Endothelial cell of umbilical vein (primary cell): Measurements from ENCODE around the gene PLBD2. TPM values are rescaled to one million over a fixed set of nuclear protein-coding genes. Genes with fewer than 3 reads are reported as not detected.

Experiments
- BruUV-seq: library from RNA; stranded (reverse); fragments of 400-500 nt; replicated peaks from 2 replicates; lab custom pipeline; 2021; lab: Mats Ljungman, UMichigan
- CTCF ChIA-PET: fragments of 300-600, 350-600 bp; sonication (Branson Sonifier 250); formaldehyde crosslinking; loops from one replicate; lab custom pipeline; 2021; ENCODE audit warnings: antibody characterized with exemption, inconsistent platforms; lab: Charles Lee
- POLR2A ChIA-PET: fragments of 300-600, 350-600 bp; sonication (Branson Sonifier 250); formaldehyde crosslinking; loops from one replicate; lab custom pipeline; 2021; ENCODE audit warnings: antibody characterized with exemption, inconsistent platforms; lab: Charles Lee
- DNase-seq: peaks from one replicate; pipeline ENCODE4 v3.0.0-alpha.2; 2011; ENCODE audit warnings: low read depth, low spot score
- FAIRE-seq: peaks from 2 replicates; lab custom pipeline; 2011; peaks lifted over from hg19 to GRCh38; lab: Jason Lieb, UNC
- H2AFZ ChIP-seq: 2 replicates; pipeline ENCODE4 v1.6.0; 2012; ENCODE audit warnings: low read depth, low read length, control low read depth, inconsistent platforms
- H3K27ac ChIP-seq: 2 replicates; pipeline ENCODE4 v1.5.1; 2011; ENCODE audit warnings: low read depth, mild to moderate bottlenecking, control low read depth, low read length, moderate library complexity; ENCODE audit not compliant: insufficient read depth
- H3K27me3 ChIP-seq, 2 experiments: 2 replicates each; pipeline versions ENCODE4 v1.6.0 to v1.6.1; 2011; ENCODE audit warnings: low read length in 2 of 2, mixed read lengths in 1 of 2; ENCODE audit not compliant: control insufficient read depth in 2 of 2, insufficient read depth in 2 of 2
- H3K36me3 ChIP-seq, 2 experiments: 2 replicates in 1 of 2; 3 replicates in 1 of 2; pipeline ENCODE4 v1.5.1; 2011; ENCODE audit warnings: low read length in 2 of 2, mild to moderate bottlenecking in 1 of 2, moderate library complexity in 1 of 2; ENCODE audit not compliant: control insufficient read depth in 2 of 2, insufficient read depth in 2 of 2; ENCODE audit errors: extremely low read depth in 1 of 2
- H3K4me1 ChIP-seq: 3 replicates; pipeline ENCODE4 v1.5.1; 2011; ENCODE audit warnings: mild to moderate bottlenecking, low read length; ENCODE audit not compliant: control insufficient read depth, insufficient read depth; ENCODE audit errors: extremely low read depth
- H3K4me2 ChIP-seq: 2 replicates; pipeline ENCODE4 v1.6.1; 2011; ENCODE audit warnings: low read length, control low read depth, mixed read lengths; ENCODE audit not compliant: insufficient read depth
- H3K4me3 ChIP-seq, 3 experiments: fragments of 200-600 bp in 1 of 3; sonication (generic), shearing (Covaris generic) in 1 of 3; replicated peaks in 1 of 3; 2 replicates each; pipeline ENCODE4 v1.5.1; 2011 to 2016; ENCODE audit warnings: control low read depth in 3 of 3, low read length in 3 of 3, mild to moderate bottlenecking in 2 of 3, inconsistent platforms in 1 of 3, low read depth in 1 of 3, moderate library complexity in 1 of 3; ENCODE audit not compliant: insufficient read depth in 1 of 3
- H3K79me2 ChIP-seq: 2 replicates; pipeline ENCODE4 v1.6.0; 2012; ENCODE audit warnings: low read length, inconsistent platforms; ENCODE audit not compliant: control insufficient read depth, insufficient read depth
- H3K9ac ChIP-seq: replicated peaks from 2 replicates; pipeline ENCODE3; 2011; ENCODE audit warnings: low read length, control low read depth; ENCODE audit not compliant: insufficient read depth; ENCODE audit errors: extremely low read depth
- H3K9me1 ChIP-seq: replicated peaks from 3 replicates; pipeline ENCODE4 v1.6.0; 2011; ENCODE audit warnings: mild to moderate bottlenecking, low read length; ENCODE audit not compliant: control insufficient read depth, insufficient read depth; ENCODE audit errors: extremely low read depth
- H3K9me3 ChIP-seq: replicated peaks from 2 replicates; pipeline ENCODE4 v1.5.1; 2012; ENCODE audit warnings: low read length, inconsistent platforms; ENCODE audit not compliant: control insufficient read depth, insufficient read depth
- H4K20me1 ChIP-seq: replicated peaks from 2 replicates; pipeline ENCODE3; 2011; ENCODE audit warnings: mild to moderate bottlenecking, low read length; ENCODE audit not compliant: control insufficient read depth, insufficient read depth; ENCODE audit errors: extremely low read depth
- CTCF ChIP-seq, 2 donors: IDR thresholded peaks; 1 replicate in 1 of 2; 2 replicates in 1 of 2; pipeline ENCODE4 v1.5.1; 2011; ENCODE audit warnings: low read length in 2 of 2, mild to moderate bottlenecking in 2 of 2, moderate library complexity in 2 of 2, control low read depth in 1 of 2, inconsistent platforms in 1 of 2, low read depth in 1 of 2; ENCODE audit not compliant: insufficient read depth in 1 of 2; ENCODE audit errors: extremely low read depth in 1 of 2
- EZH2 ChIP-seq: IDR thresholded peaks from 2 replicates; pipeline ENCODE4 v1.6.1; 2012; ENCODE audit warnings: borderline replicate concordance, low read depth, mild to moderate bottlenecking, moderate library complexity, low read length, inconsistent platforms; ENCODE audit not compliant: severe bottlenecking
- FOS ChIP-seq: IDR thresholded peaks from 2 replicates; pipeline ENCODE4 v1.6.1; 2011; ENCODE audit warnings: mild to moderate bottlenecking, low read length, moderate library complexity, borderline replicate concordance; ENCODE audit not compliant: insufficient read depth
- GATA2 ChIP-seq: IDR thresholded peaks from 2 replicates; pipeline ENCODE4 v1.7.0; 2011; ENCODE audit warnings: low read depth, mild to moderate bottlenecking, moderate library complexity, mixed read lengths, low read length; ENCODE audit not compliant: insufficient read length, insufficient read depth
- JUN ChIP-seq: IDR thresholded peaks from 2 replicates; pipeline ENCODE4 v1.6.1; 2011; ENCODE audit warnings: borderline replicate concordance, low read depth; ENCODE audit not compliant: insufficient read length, insufficient read depth
- MYC ChIP-seq: IDR thresholded peaks from one replicate; pipeline ENCODE4 v1.6.1; 2011; ENCODE audit warnings: mild to moderate bottlenecking, low read depth, low read length
- POLR2A ChIP-seq: IDR thresholded peaks from 2 replicates; pipeline ENCODE4 v1.6.1; 2012; ENCODE audit warnings: low read depth, mild to moderate bottlenecking, control low read depth, low read length
- POLR2AphosphoS5 ChIP-seq: IDR thresholded peaks from 2 replicates; pipeline ENCODE4 v1.6.1; 2012; ENCODE audit warnings: low read depth, mild to moderate bottlenecking, control low read depth, low read length, moderate library complexity; ENCODE audit not compliant: insufficient read depth
- dilution Hi-C: fragments of 300-500 bp; cut with MboI; formaldehyde crosslinking; loops from one replicate; pipeline ENCODE4 v1.15.0; 2019; ENCODE audit warnings: low sequenced_read_pairs; ENCODE audit not compliant: extremely low pct_ligation_motif_present
- intact Hi-C: fragments of 100-400 bp; cut with micrococcal nuclease; formaldehyde crosslinking; loops from one replicate; pipeline ENCODE4 v1.10.0; 2022
- polyA plus RNA-seq, 4 experiments: library from polyadenylated mRNA; depleted of rRNA in 3 of 4; stranded (reverse) in 3 of 4; unstranded in 1 of 4; fragments of >200 nt; gene quantifications; 2 replicates each; pipeline versions ENCODE4 v1.2.1 to v1.2.3, GENCODE V29; 2011 to 2012; ENCODE audit warnings: missing spikeins in 1 of 4
- total RNA-seq: library from RNA; stranded (reverse); gene quantifications from 2 replicates; pipeline ENCODE4 v1.2.3, GENCODE V29; 2021

PLBD2 gene
- total and polyA plus RNA-seq, 2 donors (not counting 3 experiments of a cell fraction or from before 2014, with no cell fraction given), result 24.4 to 46.8 TPM

GRCh38 chr12:113318046-113318656, 40.2 kb upstream of the PLBD2 start:
- no peaks in the 10 kb centered on the region for H3K27me3 ChIP-seq
- H3K9ac ChIP-seq, result no peak overlapping the region
- ChIA-PET CTCF (interaction anchor here (1.2 kb wide), 1 partner anchor 107 kb away, joined by 5 read pairs; no protein-coding TSS in a partner anchor), POLR2A (no interaction called here)
- intact Hi-C loops (no loop called here), dilution Hi-C loops (no loop called here)
- no peaks in the 10 kb centered on the region for H3K79me2 ChIP-seq
- H3K4me2 ChIP-seq, result no peak overlapping the region
- DNase-seq, result no peak
- H3K36me3 ChIP-seq, result peaks cover 0 to 25% of the 10 kb centered on the region in 2 experiments
- H3K4me1 ChIP-seq, result no peaks in the 10 kb centered on the region
- TF ChIP-seq MYC, result no peak
- FAIRE-seq, result no peak
- H4K20me1 ChIP-seq, result no peaks in the 10 kb centered on the region
- H2AFZ ChIP-seq, result no peak overlapping the region
- H3K4me3 ChIP-seq, result no peak overlapping the region
- no TSS peak for BruUV-seq
- H3K9me1 ChIP-seq, result no peaks in the 10 kb centered on the region
- no peak overlapping the region for H3K27ac ChIP-seq
- no peaks in the 10 kb centered on the region for H3K9me3 ChIP-seq

DNA sequence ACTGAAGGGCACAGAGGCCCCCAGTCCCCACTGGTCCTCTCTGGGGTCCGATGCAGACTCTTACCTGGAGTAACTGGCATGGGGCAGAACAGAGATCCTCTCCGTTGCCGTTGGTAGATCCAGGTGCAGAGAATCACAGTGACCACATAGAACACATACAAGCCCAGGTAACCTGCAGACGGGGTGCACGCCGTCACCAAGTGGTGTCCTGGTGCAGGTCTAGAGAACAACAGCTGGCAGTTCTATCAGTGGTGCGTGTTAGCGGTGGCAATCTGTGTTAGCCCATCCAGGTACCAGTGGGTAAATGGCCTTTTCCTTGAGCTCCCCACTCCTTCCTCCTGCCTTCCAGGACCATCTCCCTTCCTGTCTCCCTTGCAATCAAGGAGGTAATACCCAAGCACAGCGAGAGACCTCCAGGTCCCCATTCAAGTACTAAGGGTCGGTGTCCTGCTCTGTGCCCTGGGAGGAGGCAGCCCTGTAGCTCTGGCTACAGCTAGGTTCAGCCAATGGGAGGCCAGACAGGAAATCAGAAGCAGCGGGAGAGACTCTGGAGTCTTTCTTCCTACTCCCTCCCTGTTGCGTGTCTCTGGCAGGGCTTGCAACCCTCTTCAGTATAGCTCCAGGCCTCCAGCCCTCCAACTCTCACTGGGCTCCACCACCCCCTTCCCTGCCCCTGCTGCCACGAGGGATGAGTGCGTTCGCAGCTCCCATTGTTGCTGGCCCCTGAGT, 39.3 kb upstream of the PLBD2 start:
- H3K9me3 ChIP-seq, result no peaks in the 10 kb centered on the region
- H2AFZ ChIP-seq, result no peak overlapping the region
- H3K27ac ChIP-seq, result no peak overlapping the region
- FAIRE-seq (no peak), DNase-seq (no peak)
- ChIA-PET CTCF (interaction anchor here (0.6 to 1.4 kb wide), 2 partner anchors 8 to 107 kb away, joined by 3 read pairs; no protein-coding TSS in a partner anchor), POLR2A (interaction anchor here (0.6 kb wide), 1 partner anchor 102 kb away, joined by 3 read pairs; no protein-coding TSS in a partner anchor)
- dilution Hi-C loops, result no loop called here
- TF ChIP-seq JUN (no peak), EZH2 (no peak), GATA2 (no peak), POLR2A (no peak), CTCF (IDR thresholded peaks at IDR 0.05; ENCODE audit: extremely low read depth in 1 of 2, insufficient read depth in 1 of 2, low read depth in 1 of 2, low read length in 2 of 2) (no peak), POLR2AphosphoS5 (no peak), FOS (no peak)
- no TSS peak for BruUV-seq
- peaks cover 0 to 25% of the 10 kb centered on the region in 2 experiments for H3K36me3 ChIP-seq
- H3K4me2 ChIP-seq, result no peak overlapping the region
- intact Hi-C loops, result no loop called here
- H4K20me1 ChIP-seq, result no peaks in the 10 kb centered on the region
- H3K9me1 ChIP-seq, result no peaks in the 10 kb centered on the region
- no peak overlapping the region for H3K9ac ChIP-seq
- no peaks in the 10 kb centered on the region for H3K79me2 ChIP-seq
- H3K27me3 ChIP-seq, result no peaks in the 10 kb centered on the region
- H3K4me1 ChIP-seq, result no peaks in the 10 kb centered on the region
- H3K4me3 ChIP-seq, result no peak overlapping the region
